Measurements from ENCODE around the gene ARIH2. TPM values are rescaled to one million over a fixed set of nuclear protein-coding genes. Genes with fewer than 3 reads are reported as not detected.

The ARIH2 gene
- total and polyA plus RNA-seq, 9 of the 15 experiments (the other 6 are each of a cell fraction or from before 2014, with no cell fraction given), result 27.0 to 120 (median 108) TPM

DNA sequence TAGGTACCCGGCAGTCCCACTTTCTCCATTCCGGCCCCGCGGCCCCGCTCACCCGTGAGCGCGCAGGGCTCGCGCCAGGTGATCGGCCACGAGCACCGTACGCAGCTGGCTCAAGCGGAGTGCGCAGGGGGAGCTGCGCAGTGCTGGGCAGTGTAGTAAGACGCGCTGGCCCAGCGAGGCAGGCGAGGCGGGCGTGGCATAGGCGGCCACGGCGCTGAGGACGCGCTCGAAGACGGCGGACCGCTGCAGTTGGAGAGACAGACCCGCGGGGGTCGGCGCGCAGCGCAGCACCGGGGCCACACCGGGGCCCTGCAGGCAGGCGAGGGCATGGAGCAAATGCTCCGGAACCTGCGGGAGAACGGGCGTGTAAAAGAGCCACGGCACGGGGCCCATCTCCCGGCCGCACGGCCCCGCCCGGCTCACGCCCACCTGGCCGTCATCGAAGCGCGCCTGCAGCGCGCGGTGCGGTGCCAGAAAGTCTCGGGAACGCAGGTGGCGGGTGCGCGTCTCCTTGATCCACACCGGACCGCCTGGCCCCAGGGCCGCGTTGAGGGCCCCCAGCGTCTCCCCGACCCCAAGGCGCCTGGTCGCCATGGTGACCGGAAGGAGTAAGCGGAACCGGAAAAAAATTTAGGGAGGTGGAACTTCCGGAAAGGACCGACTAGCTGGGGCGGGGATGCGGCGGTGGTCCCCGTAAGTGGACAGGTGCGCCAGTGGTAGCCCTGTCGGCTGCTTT, 99.5 kb downstream of the ARIH2 start, which contains the start of gene DALRD3 (continued):
- TF ChIP-seq CBX3 (IDR thresholded peaks at IDR 0.05; ENCODE audit: borderline replicate concordance in 1 of 2, low read length in 2 of 2), result no peak
- TF ChIP-seq, protein P1, sequence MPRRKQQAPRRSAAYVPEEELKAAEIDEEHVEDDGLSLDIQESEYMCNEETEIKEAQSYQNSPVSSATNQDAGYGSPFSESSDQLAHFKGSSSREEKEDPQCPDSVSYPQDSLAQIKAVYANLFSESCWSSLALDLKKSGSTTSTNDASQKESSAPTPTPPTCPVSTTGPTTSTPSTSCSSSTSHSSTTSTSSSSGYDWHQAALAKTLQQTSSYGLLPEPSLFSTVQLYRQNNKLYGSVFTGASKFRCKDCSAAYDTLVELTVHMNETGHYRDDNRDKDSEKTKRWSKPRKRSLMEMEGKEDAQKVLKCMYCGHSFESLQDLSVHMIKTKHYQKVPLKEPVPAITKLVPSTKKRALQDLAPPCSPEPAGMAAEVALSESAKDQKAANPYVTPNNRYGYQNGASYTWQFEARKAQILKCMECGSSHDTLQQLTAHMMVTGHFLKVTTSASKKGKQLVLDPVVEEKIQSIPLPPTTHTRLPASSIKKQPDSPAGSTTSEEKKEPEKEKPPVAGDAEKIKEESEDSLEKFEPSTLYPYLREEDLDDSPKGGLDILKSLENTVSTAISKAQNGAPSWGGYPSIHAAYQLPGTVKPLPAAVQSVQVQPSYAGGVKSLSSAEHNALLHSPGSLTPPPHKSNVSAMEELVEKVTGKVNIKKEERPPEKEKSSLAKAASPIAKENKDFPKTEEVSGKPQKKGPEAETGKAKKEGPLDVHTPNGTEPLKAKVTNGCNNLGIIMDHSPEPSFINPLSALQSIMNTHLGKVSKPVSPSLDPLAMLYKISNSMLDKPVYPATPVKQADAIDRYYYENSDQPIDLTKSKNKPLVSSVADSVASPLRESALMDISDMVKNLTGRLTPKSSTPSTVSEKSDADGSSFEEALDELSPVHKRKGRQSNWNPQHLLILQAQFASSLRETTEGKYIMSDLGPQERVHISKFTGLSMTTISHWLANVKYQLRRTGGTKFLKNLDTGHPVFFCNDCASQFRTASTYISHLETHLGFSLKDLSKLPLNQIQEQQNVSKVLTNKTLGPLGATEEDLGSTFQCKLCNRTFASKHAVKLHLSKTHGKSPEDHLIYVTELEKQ (CRISPR knock-in tag; IDR thresholded peaks at IDR 0.05), result no peak
- no peak for TF ChIP-seq ZNF408 (CRISPR knock-in tag; IDR thresholded peaks at IDR 0.05; ENCODE audit: low read depth)
- no peak; the same call in 1 of the 2 replicates for TF ChIP-seq SIN3B (IDR thresholded peaks at IDR 0.05; ENCODE audit: low read depth)
- TF ChIP-seq PYGO2 (tag; IDR thresholded peaks at IDR 0.05), result no peak
- TF ChIP-seq SMAD1 (IDR thresholded peaks at IDR 0.05; ENCODE audit: low read depth, low read length, partially characterized antibody), result no peak
- TF ChIP-seq, protein P2, sequence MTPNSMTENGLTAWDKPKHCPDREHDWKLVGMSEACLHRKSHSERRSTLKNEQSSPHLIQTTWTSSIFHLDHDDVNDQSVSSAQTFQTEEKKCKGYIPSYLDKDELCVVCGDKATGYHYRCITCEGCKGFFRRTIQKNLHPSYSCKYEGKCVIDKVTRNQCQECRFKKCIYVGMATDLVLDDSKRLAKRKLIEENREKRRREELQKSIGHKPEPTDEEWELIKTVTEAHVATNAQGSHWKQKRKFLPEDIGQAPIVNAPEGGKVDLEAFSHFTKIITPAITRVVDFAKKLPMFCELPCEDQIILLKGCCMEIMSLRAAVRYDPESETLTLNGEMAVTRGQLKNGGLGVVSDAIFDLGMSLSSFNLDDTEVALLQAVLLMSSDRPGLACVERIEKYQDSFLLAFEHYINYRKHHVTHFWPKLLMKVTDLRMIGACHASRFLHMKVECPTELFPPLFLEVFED (CRISPR knock-in tag; conservative IDR thresholded peaks at IDR 0.05), result no peak
- TF ChIP-seq, protein P3, sequence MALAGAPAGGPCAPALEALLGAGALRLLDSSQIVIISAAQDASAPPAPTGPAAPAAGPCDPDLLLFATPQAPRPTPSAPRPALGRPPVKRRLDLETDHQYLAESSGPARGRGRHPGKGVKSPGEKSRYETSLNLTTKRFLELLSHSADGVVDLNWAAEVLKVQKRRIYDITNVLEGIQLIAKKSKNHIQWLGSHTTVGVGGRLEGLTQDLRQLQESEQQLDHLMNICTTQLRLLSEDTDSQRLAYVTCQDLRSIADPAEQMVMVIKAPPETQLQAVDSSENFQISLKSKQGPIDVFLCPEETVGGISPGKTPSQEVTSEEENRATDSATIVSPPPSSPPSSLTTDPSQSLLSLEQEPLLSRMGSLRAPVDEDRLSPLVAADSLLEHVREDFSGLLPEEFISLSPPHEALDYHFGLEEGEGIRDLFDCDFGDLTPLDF (CRISPR knock-in tag; IDR thresholded peaks at IDR 0.05), result no peak
- TF ChIP-seq POU5F1 (IDR thresholded peaks at IDR 0.05; ENCODE audit: borderline replicate concordance, low read depth, low read length, partially characterized antibody), result no peak
- TF ChIP-seq, protein P4, sequence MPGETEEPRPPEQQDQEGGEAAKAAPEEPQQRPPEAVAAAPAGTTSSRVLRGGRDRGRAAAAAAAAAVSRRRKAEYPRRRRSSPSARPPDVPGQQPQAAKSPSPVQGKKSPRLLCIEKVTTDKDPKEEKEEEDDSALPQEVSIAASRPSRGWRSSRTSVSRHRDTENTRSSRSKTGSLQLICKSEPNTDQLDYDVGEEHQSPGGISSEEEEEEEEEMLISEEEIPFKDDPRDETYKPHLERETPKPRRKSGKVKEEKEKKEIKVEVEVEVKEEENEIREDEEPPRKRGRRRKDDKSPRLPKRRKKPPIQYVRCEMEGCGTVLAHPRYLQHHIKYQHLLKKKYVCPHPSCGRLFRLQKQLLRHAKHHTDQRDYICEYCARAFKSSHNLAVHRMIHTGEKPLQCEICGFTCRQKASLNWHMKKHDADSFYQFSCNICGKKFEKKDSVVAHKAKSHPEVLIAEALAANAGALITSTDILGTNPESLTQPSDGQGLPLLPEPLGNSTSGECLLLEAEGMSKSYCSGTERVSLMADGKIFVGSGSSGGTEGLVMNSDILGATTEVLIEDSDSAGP (CRISPR knock-in tag; IDR thresholded peaks at IDR 0.05), result no peak
- TF ChIP-seq, protein P5, sequence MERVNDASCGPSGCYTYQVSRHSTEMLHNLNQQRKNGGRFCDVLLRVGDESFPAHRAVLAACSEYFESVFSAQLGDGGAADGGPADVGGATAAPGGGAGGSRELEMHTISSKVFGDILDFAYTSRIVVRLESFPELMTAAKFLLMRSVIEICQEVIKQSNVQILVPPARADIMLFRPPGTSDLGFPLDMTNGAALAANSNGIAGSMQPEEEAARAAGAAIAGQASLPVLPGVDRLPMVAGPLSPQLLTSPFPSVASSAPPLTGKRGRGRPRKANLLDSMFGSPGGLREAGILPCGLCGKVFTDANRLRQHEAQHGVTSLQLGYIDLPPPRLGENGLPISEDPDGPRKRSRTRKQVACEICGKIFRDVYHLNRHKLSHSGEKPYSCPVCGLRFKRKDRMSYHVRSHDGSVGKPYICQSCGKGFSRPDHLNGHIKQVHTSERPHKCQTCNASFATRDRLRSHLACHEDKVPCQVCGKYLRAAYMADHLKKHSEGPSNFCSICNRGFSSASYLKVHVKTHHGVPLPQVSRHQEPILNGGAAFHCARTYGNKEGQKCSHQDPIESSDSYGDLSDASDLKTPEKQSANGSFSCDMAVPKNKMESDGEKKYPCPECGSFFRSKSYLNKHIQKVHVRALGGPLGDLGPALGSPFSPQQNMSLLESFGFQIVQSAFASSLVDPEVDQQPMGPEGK (CRISPR knock-in tag; IDR thresholded peaks at IDR 0.05; ENCODE audit: borderline replicate concordance), result no peak
- no peak for TF ChIP-seq NELFE (IDR thresholded peaks at IDR 0.05; ENCODE audit: insufficient read depth, insufficient read length)
- TF ChIP-seq NCOA2 (IDR thresholded peaks at IDR 0.05; ENCODE audit: partially characterized antibody in 2 of 2), result no peak
- TF ChIP-seq GTF2E2 (tag; IDR thresholded peaks at IDR 0.05), result no peak
- TF ChIP-seq PCBP1 (IDR thresholded peaks at IDR 0.05; ENCODE audit: low read depth, low read length, poor library complexity, severe bottlenecking), result peak; percentile 45
- TF ChIP-seq RB1 (IDR thresholded peaks at IDR 0.05; ENCODE audit: low read depth), result no peak
- TF ChIP-seq NBN (IDR thresholded peaks at IDR 0.05; ENCODE audit: low read depth), result no peak
